ENCODE measurements around the gene FGFR2. TPM values are rescaled to one million over a fixed set of nuclear protein-coding genes. Genes with fewer than 3 reads are reported as not detected.
A peak's percentile ranks its signal among the peaks of the same experiment; 100 is the strongest.

Gene FGFR2
- polyA plus RNA-seq, 5 donors = 241 to 327 (median 298) TPM

DNA sequence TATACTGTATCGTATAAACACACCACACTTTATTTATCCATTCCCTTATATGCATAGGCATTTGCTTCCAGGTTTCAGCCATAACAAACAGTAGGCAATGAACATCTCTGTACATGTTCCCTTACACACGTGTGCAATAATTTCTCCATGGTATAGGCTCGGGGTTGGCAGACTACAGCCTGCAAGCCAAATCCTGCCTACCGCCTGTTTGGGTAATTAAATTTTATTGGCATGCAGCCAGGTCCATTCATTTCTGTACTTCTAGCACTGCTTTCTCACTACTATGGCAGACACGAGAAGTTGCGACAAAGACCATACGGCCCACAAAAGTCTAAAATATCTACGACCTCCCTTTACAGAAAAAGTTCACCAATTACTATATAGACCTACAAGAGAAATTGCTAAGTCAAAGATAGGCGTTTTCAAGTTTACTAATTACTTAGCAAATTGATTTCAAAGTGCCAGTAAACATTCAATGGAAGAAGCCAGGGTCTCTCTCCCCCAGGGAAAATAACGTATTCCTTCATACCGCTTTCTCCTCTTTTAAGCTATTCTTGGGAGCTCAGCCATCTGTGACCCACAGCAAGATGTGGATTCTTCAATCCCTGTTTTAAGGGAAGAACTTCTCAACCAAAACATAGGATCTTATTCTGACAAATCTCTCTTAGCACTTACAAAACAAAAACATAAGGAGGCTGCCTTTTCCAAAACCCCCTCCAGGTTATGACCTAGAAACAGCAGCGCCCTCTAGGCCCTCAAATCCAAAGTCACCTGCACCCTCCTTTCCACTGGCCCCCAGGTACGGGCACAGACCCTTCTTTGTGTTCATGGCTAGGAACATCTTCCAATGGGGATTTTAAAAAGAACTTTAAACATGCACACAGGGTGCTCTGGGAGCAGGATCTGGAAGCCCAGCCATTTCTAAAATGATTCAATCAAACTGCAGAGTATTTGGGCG is 100.5 kb downstream of the FGFR2 start:
- no peak for DNase-seq

- DNase-seq = no peak
Observed at GRCh38 chr10:121495719-121496118, 102.5 kb downstream of the FGFR2 start.

- DNase-seq = no peak
Observed at GRCh38 chr10:121494296-121494695, 103.9 kb downstream of the FGFR2 start.

- DNase-seq = no peak
Observed at GRCh38 chr10:121493521-121493920, 104.7 kb downstream of the FGFR2 start.

- no peak for DNase-seq
Observed at GRCh38 chr10:121490871-121491519, 107.2 kb downstream of the FGFR2 start.

DNA sequence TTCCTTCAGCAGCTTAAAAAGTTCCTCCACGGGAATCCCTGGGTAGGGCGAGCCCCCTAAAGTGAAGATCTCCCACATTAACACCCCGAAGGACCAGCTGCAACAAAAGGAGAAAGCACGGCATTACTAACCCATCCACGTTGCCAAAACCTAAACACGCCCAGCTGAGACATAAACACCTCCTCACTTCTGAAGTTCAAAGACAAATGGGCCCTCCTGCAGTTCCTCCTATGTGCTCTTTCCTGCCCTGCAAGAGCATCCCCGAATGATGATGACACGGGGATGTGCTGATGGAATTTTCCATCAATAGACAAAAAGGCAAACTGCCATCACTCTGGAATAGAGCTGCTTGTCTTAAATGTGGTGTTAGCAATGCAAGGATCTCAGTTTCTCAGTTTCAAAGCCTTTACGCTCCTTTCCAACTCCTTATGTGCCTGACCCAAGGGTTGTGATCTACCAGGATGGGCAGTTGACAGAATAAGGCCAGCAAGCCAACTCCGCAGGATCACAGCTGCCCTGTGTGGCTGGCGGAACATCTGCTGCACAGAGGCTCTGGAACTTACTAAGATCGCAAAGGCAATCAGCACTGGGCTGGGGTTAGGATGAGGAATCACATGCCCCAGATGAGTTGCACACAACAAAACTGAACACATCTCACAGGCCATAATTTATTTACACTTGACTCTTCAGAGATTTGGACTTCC is 112.7 kb downstream of the FGFR2 start:
- DNase-seq = no peak

DNA sequence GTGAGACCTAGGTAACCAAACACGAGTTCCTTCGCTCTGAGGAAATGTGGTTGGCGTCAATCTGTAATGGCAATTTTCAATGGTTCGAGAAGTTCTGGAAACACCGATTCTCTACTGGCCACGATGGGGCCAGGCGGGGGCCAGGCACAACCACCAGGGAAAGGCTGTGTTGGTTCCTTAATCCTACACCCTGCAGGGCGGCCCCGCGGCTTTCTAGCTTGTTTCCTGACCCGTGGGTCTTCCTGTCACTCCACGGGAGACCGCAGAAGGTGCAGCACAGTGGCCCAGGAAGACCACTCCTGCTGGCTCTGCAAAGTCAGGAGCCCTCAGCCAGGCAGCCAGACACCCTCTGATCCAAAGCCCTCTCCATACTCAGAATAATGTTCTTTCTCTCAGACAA is 113.4 kb downstream of the FGFR2 start:
- no peak for DNase-seq

DNA sequence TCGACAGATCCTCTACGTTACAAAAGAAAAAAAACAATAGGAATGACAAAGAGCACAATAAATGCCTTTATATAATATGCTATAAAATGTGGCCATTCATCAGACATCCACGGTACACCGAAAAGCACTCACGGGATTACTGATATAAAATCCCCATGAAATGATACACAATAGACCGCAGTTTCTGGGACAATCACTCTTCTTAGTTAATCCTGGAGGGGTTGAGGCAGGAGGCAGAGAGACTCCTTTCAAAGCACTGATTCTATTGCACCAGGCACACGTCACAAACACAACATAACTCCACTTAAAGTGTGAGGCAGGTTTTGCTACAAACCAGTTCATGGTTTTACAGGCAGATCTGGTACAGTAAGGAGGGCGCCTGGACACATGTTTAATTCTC is 113.8 kb downstream of the FGFR2 start:
- DNase-seq = no peak

DNA sequence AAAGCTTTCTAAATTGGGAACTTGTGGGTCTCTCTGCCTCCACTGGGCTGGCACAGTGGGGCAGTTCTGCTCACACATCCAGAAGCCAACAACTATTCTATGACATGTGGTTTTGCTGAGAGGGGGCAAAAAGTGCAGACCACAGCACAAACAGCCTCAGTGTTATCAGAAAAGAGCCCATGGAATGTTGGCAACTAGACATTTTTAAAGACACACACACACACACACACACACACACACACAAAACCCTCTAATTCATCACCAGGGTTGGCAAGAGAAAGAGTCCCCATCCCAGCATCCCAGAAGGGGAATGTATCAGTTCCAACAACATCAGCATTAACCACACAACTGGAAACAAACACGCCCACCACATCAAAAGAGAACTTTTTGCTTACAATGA is 117.1 kb downstream of the FGFR2 start:
- DNase-seq = peak; percentile 57 to 75

GRCh38 chr10:121478556-121478955 is 119.7 kb downstream of the FGFR2 start:
- DNase-seq = no peak

DNA sequence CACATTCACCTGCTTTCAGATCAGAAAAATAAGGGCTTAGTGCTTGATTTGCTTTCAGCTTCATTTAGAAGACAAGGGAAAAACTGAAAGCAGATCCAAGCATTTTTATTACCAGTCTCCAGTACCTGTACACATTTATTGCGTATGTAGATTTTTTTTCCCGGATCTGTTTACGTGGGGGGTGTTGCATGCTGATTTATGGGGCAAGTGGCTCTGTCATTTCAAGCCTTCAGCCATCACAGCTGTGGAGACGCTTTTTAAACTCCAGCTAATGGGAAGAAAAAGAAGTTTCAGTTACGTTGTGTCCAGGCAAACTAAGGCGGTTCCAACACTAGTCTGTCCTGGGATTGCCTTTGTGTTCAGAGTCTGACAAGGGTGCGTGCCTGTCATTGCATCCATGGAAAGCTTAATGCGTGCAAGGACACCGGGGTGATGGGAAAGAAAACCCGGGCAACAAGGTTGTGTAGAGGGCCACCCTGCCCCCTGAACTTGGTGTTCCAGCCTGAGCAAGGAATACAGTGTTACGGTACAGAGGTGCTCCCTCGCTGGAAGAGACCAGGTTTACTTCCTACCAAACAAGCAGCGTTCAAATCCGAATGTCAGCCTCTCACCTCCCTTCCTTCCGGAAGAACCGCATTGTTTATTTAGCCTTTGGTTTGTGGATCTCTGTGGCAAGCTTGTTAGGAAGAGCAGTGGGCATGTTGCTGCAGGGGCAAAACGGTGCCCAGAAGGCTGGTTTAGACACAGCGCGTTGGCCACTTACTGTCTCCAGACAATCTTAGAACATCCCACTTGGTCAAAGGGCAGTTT is 128.2 kb downstream of the FGFR2 start:
- DNase-seq = no peak

DNA sequence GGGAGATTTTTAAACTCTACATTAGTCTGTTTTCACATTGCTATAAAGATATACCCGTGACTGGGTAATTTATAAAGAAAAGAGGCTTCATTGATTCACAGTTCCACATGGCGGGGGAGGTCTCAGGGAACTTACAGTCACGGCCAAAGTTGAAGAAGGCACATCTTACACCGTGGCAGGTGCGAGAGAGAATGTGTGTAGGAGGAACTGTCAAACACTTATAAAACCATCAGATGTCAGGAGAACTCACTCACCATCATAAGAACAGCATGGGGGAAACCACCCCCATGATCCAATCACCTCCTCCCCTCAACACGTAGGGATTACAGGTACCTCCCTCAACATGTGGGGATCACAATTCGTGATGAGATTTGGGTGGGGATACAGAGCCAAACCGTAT is 129.5 kb downstream of the FGFR2 start:
- DNase-seq = no peak

GRCh38 chr10:121466424-121466823 is 131.8 kb downstream of the FGFR2 start:
- no peak for DNase-seq

GRCh38 chr10:121465215-121465614 is 133.0 kb downstream of the FGFR2 start:
- no peak for DNase-seq

DNA sequence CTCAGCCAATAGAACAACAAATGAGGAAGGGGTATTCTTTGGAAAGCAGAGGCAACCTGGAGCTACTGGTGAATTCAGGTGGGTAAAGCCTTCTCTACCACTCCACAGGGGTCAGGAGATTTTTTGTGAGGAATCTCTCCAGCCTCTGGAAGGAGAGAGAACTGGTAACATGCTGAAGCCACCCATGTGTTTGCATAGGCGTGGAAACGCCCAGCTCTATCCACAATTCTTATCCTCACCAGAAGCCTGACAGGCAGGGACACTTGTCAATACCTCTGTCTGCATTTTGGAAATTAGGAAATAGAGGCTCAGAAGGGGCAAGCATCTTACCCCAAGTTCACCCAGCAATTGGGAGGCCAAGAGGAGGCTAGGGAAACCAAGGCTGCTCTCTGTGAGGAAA is 133.7 kb downstream of the FGFR2 start:
- DNase-seq = no peak

DNA sequence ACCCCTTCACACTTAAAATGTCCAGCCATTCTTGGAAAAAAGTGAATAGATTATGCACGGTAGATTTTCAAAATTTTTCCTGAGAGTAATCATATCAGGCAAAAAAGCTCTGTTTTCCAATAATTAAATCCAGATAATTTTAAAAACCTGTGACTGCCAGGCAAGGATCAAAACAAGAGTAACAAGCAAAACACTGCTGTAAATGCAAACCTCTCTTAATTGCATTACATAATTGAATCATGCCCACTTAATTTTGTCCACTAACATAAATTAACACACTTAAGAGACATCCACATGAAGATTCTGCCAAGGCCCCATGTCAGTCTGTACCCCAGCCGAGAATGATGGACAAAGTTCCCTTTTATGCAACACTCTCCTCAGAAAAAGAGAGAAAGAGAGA is 135.3 kb downstream of the FGFR2 start:
- no peak for DNase-seq

GRCh38 chr10:121462281-121462680 is 136.0 kb downstream of the FGFR2 start:
- no peak for DNase-seq

GRCh38 chr10:121461307-121461706 is 136.9 kb downstream of the FGFR2 start:
- DNase-seq = no peak

- DNase-seq = no peak
Observed at GRCh38 chr10:121460733-121461132, 137.5 kb downstream of the FGFR2 start.

- no peak for DNase-seq
Observed at GRCh38 chr10:121459622-121460453, 138.4 kb downstream of the FGFR2 start.

- DNase-seq = no peak
Observed at GRCh38 chr10:121459279-121459621, 139.0 kb downstream of the FGFR2 start.

Measured in right lung (tissue), 5 donors.